ENCODE data around the gene PNRC2.

DNA sequence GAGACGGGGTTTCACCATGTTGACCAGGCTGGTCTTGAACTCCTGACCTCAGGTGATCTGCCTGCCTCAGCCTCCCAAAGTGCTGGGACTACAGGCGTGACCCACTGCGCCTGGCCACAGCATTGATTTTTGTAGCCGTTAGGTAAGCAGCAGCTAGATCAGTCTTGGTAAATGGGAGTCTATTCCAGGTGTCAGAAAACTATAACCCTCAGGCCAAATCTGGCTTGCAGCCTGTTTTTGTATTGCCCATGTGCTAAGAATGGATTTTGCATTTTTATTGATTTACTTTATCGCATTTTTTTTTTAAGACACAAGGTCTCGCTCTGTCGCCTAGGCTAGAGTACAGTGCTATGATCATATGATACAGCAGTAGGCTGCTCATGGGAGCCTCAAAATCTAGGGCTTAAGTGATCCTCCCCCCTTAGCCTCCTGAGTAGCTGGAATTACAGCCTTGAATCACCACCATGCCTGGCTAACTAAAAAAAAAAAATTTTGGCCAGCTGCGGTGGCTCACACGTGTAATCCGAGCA lies 37.1 kb downstream of the PNRC2 start:
- TF ChIP-seq CBX3 (IDR thresholded peaks at IDR 0.05; ENCODE audit: borderline replicate concordance, low read depth), result no peak
- TF ChIP-seq ZBTB4 (CRISPR knock-in tag; IDR thresholded peaks at IDR 0.05), result no peak
- TF ChIP-seq, protein P1, sequence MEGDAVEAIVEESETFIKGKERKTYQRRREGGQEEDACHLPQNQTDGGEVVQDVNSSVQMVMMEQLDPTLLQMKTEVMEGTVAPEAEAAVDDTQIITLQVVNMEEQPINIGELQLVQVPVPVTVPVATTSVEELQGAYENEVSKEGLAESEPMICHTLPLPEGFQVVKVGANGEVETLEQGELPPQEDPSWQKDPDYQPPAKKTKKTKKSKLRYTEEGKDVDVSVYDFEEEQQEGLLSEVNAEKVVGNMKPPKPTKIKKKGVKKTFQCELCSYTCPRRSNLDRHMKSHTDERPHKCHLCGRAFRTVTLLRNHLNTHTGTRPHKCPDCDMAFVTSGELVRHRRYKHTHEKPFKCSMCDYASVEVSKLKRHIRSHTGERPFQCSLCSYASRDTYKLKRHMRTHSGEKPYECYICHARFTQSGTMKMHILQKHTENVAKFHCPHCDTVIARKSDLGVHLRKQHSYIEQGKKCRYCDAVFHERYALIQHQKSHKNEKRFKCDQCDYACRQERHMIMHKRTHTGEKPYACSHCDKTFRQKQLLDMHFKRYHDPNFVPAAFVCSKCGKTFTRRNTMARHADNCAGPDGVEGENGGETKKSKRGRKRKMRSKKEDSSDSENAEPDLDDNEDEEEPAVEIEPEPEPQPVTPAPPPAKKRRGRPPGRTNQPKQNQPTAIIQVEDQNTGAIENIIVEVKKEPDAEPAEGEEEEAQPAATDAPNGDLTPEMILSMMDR (IDR thresholded peaks at IDR 0.05 in 2 of 3, conservative IDR thresholded peaks at IDR 0.05 in 1 of 3; ENCODE audit: control insufficient read depth in 2 of 3, extremely low read depth in 1 of 3, insufficient read depth in 1 of 3, low read depth in 3 of 3, low read length in 3 of 3), result no peak
- no peak for TF ChIP-seq NFYB (IDR thresholded peaks at IDR 0.05; ENCODE audit: insufficient read depth, low read depth, low read length)
- no peak for TF ChIP-seq CREB1 (IDR thresholded peaks at IDR 0.05; ENCODE audit: low read depth)
- no peak for TF ChIP-seq BCL11A (IDR thresholded peaks at IDR 0.05; ENCODE audit: low read depth, low read length)
- no peak for TF ChIP-seq FOXM1 (IDR thresholded peaks at IDR 0.05; ENCODE audit: low read depth, low read length)
- no peak for TF ChIP-seq SUPT20H (IDR thresholded peaks at IDR 0.05; ENCODE audit: borderline replicate concordance, control insufficient read depth, low read depth, low read length)
